Suprapubic skin (tissue), 4 donors: ENCODE measurements around the gene AEBP1.

Experiments
- CTCF ChIP-seq, 2 donors: fragments of 200-600 bp in 1 of 2; fragments of 450-650 bp in 1 of 2; sonication (generic) in 1 of 2; IDR thresholded peaks; one replicate each; pipeline ENCODE4 v1.5.1; 2016 to 2019; ENCODE audit warnings: antibody characterized with exemption in 2 of 2, mild to moderate bottlenecking in 1 of 2, moderate library complexity in 1 of 2
- POLR2A ChIP-seq, 2 donors: fragments of 450-650 bp; IDR thresholded peaks; one replicate each; pipeline ENCODE4 v1.6.1; 2017; ENCODE audit warnings: antibody characterized with exemption in 2 of 2, mild to moderate bottlenecking in 2 of 2, moderate library complexity in 2 of 2
- POLR2AphosphoS5 ChIP-seq, 3 donors: sonication (generic); formaldehyde crosslinking; IDR thresholded peaks; one replicate each; pipeline ENCODE4 v1.6.1; 2017; ENCODE audit warnings: antibody characterized with exemption in 3 of 3

DNA sequence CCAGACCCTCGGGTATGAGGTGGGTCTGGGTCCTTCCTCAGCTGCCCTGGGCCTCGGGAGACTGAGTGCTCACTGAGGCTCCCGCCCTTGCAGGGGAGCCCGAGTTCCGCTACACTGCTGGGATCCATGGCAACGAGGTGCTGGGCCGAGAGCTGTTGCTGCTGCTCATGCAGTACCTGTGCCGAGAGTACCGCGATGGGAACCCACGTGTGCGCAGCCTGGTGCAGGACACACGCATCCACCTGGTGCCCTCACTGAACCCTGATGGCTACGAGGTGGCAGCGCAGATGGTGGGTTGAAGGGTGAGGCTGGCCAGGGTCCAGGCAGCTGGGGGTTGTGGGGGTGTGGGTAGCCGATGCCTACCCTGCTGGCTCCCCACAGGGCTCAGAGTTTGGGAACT, 7.6 kb downstream of the AEBP1 start:
- TF ChIP-seq CTCF (IDR thresholded peaks at IDR 0.05), result no peak
- TF ChIP-seq POLR2A (IDR thresholded peaks at IDR 0.05), result no peak
- no peak for TF ChIP-seq POLR2AphosphoS5 (IDR thresholded peaks at IDR 0.05)
